Lung (tissue), 16 donors: Measurements from ENCODE around the gene HPCAL4. TPM values are rescaled to one million over a fixed set of nuclear protein-coding genes. Genes with fewer than 3 reads are reported as not detected.
A peak's percentile ranks its signal among the peaks of the same experiment; 100 is the strongest.

Experiments used
- ATAC-seq: fragments of 200-7000 bp; cut with Tn5 transposase; one replicate; pipeline ENCODE4 v1.9.1; 2020; ENCODE audit warnings: moderate number of reproducible peaks; ENCODE audit not compliant: insufficient read depth, low FRiP score
- DNase-seq, 3 donors: peaks; one replicate each; pipeline ENCODE4 v3.0.0-alpha.2; 2013 to 2017
- H3K27ac ChIP-seq, 2 donors: one replicate each; pipeline ENCODE4 v1.5.1; 2013; ENCODE audit warnings: mild to moderate bottlenecking in 2 of 2, moderate library complexity in 2 of 2, control low read depth in 1 of 2, inconsistent platforms in 1 of 2, low read depth in 1 of 2, low read length in 1 of 2
- H3K27me3 ChIP-seq, 3 donors: one replicate each; pipeline ENCODE4 v1.5.1; 2013; ENCODE audit warnings: low read length in 2 of 3; ENCODE audit not compliant: control insufficient read depth in 3 of 3, insufficient read depth in 3 of 3
- H3K36me3 ChIP-seq, 4 donors: one replicate each; pipeline ENCODE4 v1.5.1; 2013; ENCODE audit warnings: low read length in 4 of 4, mild to moderate bottlenecking in 1 of 4, moderate library complexity in 1 of 4; ENCODE audit not compliant: control insufficient read depth in 4 of 4, insufficient read depth in 4 of 4
- H3K4me1 ChIP-seq, 5 donors: one replicate each; pipeline ENCODE4 v1.5.1; 2013; ENCODE audit warnings: low read length in 5 of 5, mild to moderate bottlenecking in 2 of 5, moderate library complexity in 1 of 5; ENCODE audit not compliant: control insufficient read depth in 5 of 5, insufficient read depth in 5 of 5
- H3K4me3 ChIP-seq: one replicate; pipeline ENCODE4 v1.5.1; 2013; ENCODE audit warnings: mild to moderate bottlenecking, control low read depth, moderate library complexity
- H3K9ac ChIP-seq, 2 donors: one replicate each; pipeline ENCODE4 v1.5.1; 2013; ENCODE audit warnings: low read length in 2 of 2, control low read depth in 1 of 2; ENCODE audit not compliant: insufficient read depth in 1 of 2
- H3K9me3 ChIP-seq, 4 donors: one replicate each; pipeline ENCODE4 v1.5.1; 2013; ENCODE audit warnings: low read length in 3 of 4, mild to moderate bottlenecking in 1 of 4, moderate library complexity in 1 of 4; ENCODE audit not compliant: control insufficient read depth in 4 of 4, insufficient read depth in 3 of 4
- WGBS, 2 donors: extraction: QIAGEN DNeasy Blood & Tissue Kit; methylation state at CpG; one replicate each; pipeline ENCODE4 v1.1.7; 2013; 5-methylcytosine and 5-hydroxymethylcytosine counted together
- long read RNA-seq, 5 donors: transcript quantifications; one replicate each; lab custom pipeline, GENCODE V29; 2026
- polyA plus RNA-seq, 2 donors: library from polyadenylated mRNA; stranded (reverse); fragments of 200-250 nt; gene quantifications; one replicate each; pipeline ENCODE4 v1.2.1, GENCODE V29; 2013
- total RNA-seq, 2 donors: library from RNA; depleted of rRNA in 1 of 2; stranded (reverse); fragments of >200 nt in 1 of 2; gene quantifications; one replicate each; pipeline ENCODE4 v1.2.1, GENCODE V29; 2014 to 2021
- TF ChIP-seq, protein P1 (sequence below): IDR thresholded peaks from 2 replicates; pipeline ENCODE4 v1.5.1; 2012; ENCODE audit warnings: mild to moderate bottlenecking; ENCODE audit errors: control extremely low read depth, extremely low read depth
- donor health status: control.
- donor health status: control.
- donor health status: Bipolar disorder and iron deficiency.
- donor health status: healthy.
- donor health status: DM: yes; HTN: yes; CAD: no.

HPCAL4 gene
- under 1 TPM; 0.18 to 0.43 TPM for total RNA-seq
- polyA plus RNA-seq: under 1 TPM; 0.08 to 0.16 TPM
- long read RNA-seq, donor 1: 0 reads
- long read RNA-seq, donor 2: 0 reads
- long read RNA-seq, donor 3: 0 reads
- long read RNA-seq, donor 4: 0 reads
- long read RNA-seq, donor 5: 0 reads

DNA sequence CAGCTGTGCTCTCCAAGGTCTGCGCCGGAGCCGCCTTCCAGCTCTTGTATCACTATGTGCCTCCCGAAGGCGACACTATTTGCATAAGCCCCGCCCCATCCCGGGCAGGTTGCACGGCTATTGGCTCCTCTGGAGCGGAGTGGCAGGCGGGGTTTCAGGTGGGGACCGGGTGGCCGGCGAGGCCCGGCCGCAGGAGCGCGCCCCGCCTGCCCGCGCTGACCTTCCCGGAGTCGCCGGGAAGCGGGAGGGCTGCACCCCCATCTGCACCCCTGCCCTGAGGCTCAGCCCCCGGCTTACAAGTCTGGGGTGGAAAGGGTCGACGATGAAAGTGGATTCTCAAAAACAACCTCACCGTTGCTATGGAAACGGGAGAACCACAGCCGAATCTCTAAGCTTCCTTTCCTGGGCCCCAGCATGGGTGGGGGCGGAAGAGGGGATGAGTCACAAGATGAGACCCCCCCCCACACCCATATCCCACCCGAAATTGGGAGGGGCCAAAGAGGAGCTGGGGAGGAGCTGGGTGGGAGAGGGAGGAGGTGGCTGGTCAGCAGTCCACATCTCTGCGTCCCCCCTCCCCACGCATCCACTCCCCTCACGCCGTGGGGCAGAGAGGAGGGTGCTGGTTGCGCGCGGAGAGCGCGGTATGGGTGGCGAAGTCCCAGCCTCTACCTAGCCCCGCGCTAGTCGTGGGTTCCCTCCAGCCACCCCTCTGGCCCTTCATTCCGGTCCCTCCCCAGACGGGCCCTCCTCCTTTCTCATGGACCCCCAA, at the start of gene HPCAL4:
TSS of gene HPCAL4 (minus strand) at position 51 of the 769 bp plus-strand sequence. CDS start 6,830 bp downstream, outside the sequence.
- peak; percentile 90 for ATAC-seq
- 3 to 4% methylated on average over 46 to 47 of the region's 47 CpGs for WGBS, 2 donors
- H3K36me3 ChIP-seq: no peaks in the 10 kb centered on the region
- no peak within 1 kb of the TSS for H3K27ac ChIP-seq
- no peak within 1 kb of the TSS for H3K9ac ChIP-seq
- peaks cover 0 to 70% (median 66%) of the 10 kb centered on the region in 3 donors for H3K27me3 ChIP-seq
- H3K4me1 ChIP-seq: peaks cover 0 to 23% (median 7%) of the 10 kb centered on the region in 5 donors
- DNase-seq: peak; percentile 90 to 91 (median 91)
- H3K4me3 ChIP-seq: no peak within 1 kb of the TSS
- H3K9me3 ChIP-seq: no peaks in the 10 kb centered on the region
- TF ChIP-seq, protein P1, sequence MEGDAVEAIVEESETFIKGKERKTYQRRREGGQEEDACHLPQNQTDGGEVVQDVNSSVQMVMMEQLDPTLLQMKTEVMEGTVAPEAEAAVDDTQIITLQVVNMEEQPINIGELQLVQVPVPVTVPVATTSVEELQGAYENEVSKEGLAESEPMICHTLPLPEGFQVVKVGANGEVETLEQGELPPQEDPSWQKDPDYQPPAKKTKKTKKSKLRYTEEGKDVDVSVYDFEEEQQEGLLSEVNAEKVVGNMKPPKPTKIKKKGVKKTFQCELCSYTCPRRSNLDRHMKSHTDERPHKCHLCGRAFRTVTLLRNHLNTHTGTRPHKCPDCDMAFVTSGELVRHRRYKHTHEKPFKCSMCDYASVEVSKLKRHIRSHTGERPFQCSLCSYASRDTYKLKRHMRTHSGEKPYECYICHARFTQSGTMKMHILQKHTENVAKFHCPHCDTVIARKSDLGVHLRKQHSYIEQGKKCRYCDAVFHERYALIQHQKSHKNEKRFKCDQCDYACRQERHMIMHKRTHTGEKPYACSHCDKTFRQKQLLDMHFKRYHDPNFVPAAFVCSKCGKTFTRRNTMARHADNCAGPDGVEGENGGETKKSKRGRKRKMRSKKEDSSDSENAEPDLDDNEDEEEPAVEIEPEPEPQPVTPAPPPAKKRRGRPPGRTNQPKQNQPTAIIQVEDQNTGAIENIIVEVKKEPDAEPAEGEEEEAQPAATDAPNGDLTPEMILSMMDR: no peak

DNA sequence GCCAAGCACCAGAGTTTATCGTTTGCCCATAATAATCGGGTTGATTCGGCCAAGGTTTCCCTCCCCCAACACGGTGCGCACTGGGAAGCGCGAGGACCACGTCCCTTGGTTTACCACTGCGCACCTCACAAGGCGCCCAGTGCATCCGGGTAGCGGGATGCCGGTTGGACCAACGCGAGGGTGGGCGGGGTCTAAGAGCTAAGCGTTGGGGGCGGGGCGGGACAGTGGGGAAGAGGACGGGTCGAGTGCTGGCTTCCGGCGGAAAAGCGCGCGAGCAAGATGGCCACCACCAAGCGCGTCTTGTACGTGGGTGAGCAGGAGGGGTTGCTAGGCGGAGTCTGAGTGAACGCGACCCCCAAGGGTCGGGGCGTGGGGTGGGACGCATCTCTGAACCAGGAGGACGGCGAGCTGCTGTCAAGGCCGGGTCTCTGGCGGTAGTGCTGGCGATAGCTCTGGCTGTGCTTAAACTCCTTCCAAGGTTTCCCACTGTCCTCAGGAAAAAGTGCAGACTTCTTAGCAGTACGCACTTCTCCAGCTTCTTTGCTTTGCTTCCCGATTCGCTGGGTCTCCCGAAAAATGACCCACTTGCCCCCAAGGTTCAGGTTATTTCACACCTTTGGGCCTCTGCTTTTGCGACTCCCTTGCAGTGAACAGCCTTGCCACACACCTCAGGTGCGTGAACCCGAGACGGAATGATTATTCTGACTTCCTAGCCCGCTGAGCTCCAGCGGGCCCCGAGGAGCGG, 47.6 kb upstream of the HPCAL4 start, which contains the start of gene PPIE:
TSS of gene PPIE (plus strand) at position 261 of the 745 bp plus-strand sequence. CDS start at position 280, 19 bp downstream.
- Histone ChIP-seq H3K9ac (peak within 1 kb of the TSS; percentile 37 to 76), H3K4me1 (peaks cover 4 to 13% (median 7%) of the 10 kb centered on the region in 5 donors), H3K36me3 (peaks cover 7 to 18% (median 16%) of the 10 kb centered on the region in 4 donors), H3K4me3 (peak within 1 kb of the TSS; percentile 84), H3K27ac (peak within 1 kb of the TSS; percentile 55 to 88), H3K27me3 (no peaks in the 10 kb centered on the region), H3K9me3 (no peaks in the 10 kb centered on the region)
- ATAC-seq (peak; percentile 97), DNase-seq (peak; percentile 93 to 94 (median 93))
- 1% methylated on average over 52 of the region's 52 CpGs for WGBS, 2 donors
- TF ChIP-seq, protein P1: no peak

DNA sequence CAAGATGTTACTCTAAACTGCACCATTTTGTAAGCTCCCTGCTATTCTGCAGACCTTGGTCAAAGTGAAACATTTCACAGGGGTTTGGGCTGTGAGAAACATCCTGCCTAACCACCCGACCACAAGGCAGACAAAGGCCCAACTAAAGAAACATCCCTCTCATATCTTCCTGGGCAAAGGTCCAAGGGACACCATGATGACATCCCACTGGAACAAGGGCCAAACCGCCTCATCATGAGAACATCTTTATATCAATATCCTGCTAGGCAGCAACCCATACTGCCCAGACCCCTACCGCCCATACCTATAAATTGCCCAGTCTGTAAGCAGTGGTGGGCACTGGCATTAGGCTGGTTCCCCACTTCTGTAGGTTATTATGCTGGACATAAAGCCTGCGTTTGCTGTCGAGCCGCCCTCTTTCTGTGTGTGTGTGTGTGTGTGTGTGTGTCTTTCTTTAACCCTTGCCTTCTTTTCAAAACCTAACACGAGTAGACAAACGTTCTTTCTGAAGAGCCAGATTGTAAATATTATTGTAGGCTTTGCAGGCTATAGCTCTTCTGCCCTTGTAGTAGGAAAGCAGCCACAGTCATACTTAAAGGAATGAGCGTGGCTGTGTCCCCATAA, 46.4 kb upstream of the HPCAL4 start:
- DNase-seq (peak in 2 of 3 donors; percentile 20), ATAC-seq (no peak)
- Histone ChIP-seq H3K9ac (no peak overlapping the region), H3K27me3 (peaks cover 0 to 6% (median 0%) of the 10 kb centered on the region in 3 donors), H3K27ac (no peak overlapping the region), H3K9me3 (no peaks in the 10 kb centered on the region), H3K36me3 (peaks cover 0 to 11% (median 7%) of the 10 kb centered on the region in 4 donors), H3K4me1 (peaks cover 4 to 13% (median 7%) of the 10 kb centered on the region in 5 donors), H3K4me3 (no peak overlapping the region)
- TF ChIP-seq, protein P1: no peak
- 78 to 80% methylated on average over 9 of the region's 9 CpGs for WGBS, 2 donors
